Suppressor macrophage treated with lipopolysaccharide for 1 hour (primary cell): ENCODE results near the gene NAV3.

Experiments used
- DNase-seq, 3 donors: peaks; one replicate each; pipeline ENCODE4 v3.0.0-alpha.2; 2020 to 2022

Gene NAV3

GRCh38 chr12:78128211-78128610, 297.5 kb downstream of the NAV3 start:
- no peak for DNase-seq

GRCh38 chr12:78143717-78144116, 313.0 kb downstream of the NAV3 start:
- no peak for DNase-seq

GRCh38 chr12:78145398-78145797, 314.7 kb downstream of the NAV3 start:
- no peak for DNase-seq

GRCh38 chr12:78146365-78146772, 315.7 kb downstream of the NAV3 start:
- DNase-seq, result peak; percentile 20 to 61 (median 61)

- DNase-seq, result no peak
Observed at GRCh38 chr12:78149459-78149858, 318.8 kb downstream of the NAV3 start.

GRCh38 chr12:78155546-78155945, 324.9 kb downstream of the NAV3 start:
- no peak for DNase-seq

GRCh38 chr12:78156751-78157150, 326.1 kb downstream of the NAV3 start:
- no peak for DNase-seq

- no peak for DNase-seq
Observed at GRCh38 chr12:78157199-78157598, 326.5 kb downstream of the NAV3 start.

GRCh38 chr12:78164154-78164553, 333.5 kb downstream of the NAV3 start:
- no peak for DNase-seq

GRCh38 chr12:78167510-78167909, 336.8 kb downstream of the NAV3 start:
- no peak for DNase-seq

GRCh38 chr12:78171061-78171460, 340.4 kb downstream of the NAV3 start:
- DNase-seq, result no peak

GRCh38 chr12:78176643-78177042, 345.9 kb downstream of the NAV3 start:
- no peak for DNase-seq

GRCh38 chr12:78177298-78177697, 346.6 kb downstream of the NAV3 start:
- DNase-seq, result no peak

- no peak for DNase-seq
Observed at GRCh38 chr12:78179346-78179745, 348.7 kb downstream of the NAV3 start.

GRCh38 chr12:78181544-78182162, 351.0 kb downstream of the NAV3 start:
- DNase-seq, result peak in 2 of 3 donors; percentile 2 to 7

GRCh38 chr12:78183824-78184223, 353.1 kb downstream of the NAV3 start:
- DNase-seq, result no peak

- peak in 1 of 3 donors; percentile 5 for DNase-seq
Observed at GRCh38 chr12:78185109-78185508, 354.4 kb downstream of the NAV3 start.

- DNase-seq, result no peak
Observed at GRCh38 chr12:78185651-78186050, 355.0 kb downstream of the NAV3 start.

GRCh38 chr12:78186670-78187069, 356.0 kb downstream of the NAV3 start:
- no peak for DNase-seq

GRCh38 chr12:78187741-78188140, 357.0 kb downstream of the NAV3 start:
- DNase-seq, result no peak

GRCh38 chr12:78189656-78190055, 359.0 kb downstream of the NAV3 start:
- DNase-seq, result no peak

- DNase-seq, result no peak
Observed at GRCh38 chr12:78191611-78192010, 360.9 kb downstream of the NAV3 start.

- no peak for DNase-seq
Observed at GRCh38 chr12:78192979-78193378, 362.3 kb downstream of the NAV3 start.

GRCh38 chr12:78194448-78194847, 363.8 kb downstream of the NAV3 start:
- no peak for DNase-seq

- no peak for DNase-seq
Observed at GRCh38 chr12:78198896-78199295, 368.2 kb downstream of the NAV3 start.
